ENCODE results near the gene TRIM7. TPM values are rescaled to one million over a fixed set of nuclear protein-coding genes. Genes with fewer than 3 reads are reported as not detected.
A peak's percentile ranks its signal among the peaks of the same experiment; 100 is the strongest.

The TRIM7 gene
- total and polyA plus RNA-seq, 2 experiments from 2014 or later: 0.53 to 0.56 TPM

DNA sequence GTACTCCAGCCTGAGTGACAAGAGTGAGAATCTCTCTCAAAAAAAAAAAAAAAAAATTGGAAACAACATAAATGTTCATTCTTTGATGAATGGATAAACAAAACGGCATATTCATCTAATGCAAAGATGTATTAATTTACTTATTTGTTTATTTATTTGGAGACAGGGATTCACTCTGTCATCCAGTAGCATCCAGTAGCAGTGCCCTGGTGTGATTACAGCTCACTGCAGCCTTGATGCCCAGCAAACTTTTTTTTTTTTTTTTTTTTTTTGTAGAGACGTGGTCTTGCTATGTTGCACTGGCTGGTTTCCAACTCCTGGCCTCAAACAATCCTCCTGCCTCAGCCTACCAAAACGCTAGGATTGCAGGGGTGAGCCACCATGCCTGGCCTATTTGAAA lies 33.2 kb downstream of the TRIM7 start:
- no peak overlapping the region for H3K27ac ChIP-seq (ENCODE audit: low read depth)
- H3K4me1 ChIP-seq (ENCODE audit: insufficient read depth): peaks cover 4% of the 10 kb centered on the region
- TF ChIP-seq POLR2AphosphoS5 (IDR thresholded peaks at IDR 0.05; ENCODE audit: low read depth): no peak
- no peak for TF ChIP-seq STAT1 (IDR thresholded peaks at IDR 0.05; ENCODE audit: unreplicated experiment)
- TF ChIP-seq CTCF (conservative IDR thresholded peaks at IDR 0.05; ENCODE audit: low read depth in 2 of 2): no peak
- TF ChIP-seq ZNF114 (CRISPR knock-in tag; IDR thresholded peaks at IDR 0.05): no peak
- TF ChIP-seq, protein P1, sequence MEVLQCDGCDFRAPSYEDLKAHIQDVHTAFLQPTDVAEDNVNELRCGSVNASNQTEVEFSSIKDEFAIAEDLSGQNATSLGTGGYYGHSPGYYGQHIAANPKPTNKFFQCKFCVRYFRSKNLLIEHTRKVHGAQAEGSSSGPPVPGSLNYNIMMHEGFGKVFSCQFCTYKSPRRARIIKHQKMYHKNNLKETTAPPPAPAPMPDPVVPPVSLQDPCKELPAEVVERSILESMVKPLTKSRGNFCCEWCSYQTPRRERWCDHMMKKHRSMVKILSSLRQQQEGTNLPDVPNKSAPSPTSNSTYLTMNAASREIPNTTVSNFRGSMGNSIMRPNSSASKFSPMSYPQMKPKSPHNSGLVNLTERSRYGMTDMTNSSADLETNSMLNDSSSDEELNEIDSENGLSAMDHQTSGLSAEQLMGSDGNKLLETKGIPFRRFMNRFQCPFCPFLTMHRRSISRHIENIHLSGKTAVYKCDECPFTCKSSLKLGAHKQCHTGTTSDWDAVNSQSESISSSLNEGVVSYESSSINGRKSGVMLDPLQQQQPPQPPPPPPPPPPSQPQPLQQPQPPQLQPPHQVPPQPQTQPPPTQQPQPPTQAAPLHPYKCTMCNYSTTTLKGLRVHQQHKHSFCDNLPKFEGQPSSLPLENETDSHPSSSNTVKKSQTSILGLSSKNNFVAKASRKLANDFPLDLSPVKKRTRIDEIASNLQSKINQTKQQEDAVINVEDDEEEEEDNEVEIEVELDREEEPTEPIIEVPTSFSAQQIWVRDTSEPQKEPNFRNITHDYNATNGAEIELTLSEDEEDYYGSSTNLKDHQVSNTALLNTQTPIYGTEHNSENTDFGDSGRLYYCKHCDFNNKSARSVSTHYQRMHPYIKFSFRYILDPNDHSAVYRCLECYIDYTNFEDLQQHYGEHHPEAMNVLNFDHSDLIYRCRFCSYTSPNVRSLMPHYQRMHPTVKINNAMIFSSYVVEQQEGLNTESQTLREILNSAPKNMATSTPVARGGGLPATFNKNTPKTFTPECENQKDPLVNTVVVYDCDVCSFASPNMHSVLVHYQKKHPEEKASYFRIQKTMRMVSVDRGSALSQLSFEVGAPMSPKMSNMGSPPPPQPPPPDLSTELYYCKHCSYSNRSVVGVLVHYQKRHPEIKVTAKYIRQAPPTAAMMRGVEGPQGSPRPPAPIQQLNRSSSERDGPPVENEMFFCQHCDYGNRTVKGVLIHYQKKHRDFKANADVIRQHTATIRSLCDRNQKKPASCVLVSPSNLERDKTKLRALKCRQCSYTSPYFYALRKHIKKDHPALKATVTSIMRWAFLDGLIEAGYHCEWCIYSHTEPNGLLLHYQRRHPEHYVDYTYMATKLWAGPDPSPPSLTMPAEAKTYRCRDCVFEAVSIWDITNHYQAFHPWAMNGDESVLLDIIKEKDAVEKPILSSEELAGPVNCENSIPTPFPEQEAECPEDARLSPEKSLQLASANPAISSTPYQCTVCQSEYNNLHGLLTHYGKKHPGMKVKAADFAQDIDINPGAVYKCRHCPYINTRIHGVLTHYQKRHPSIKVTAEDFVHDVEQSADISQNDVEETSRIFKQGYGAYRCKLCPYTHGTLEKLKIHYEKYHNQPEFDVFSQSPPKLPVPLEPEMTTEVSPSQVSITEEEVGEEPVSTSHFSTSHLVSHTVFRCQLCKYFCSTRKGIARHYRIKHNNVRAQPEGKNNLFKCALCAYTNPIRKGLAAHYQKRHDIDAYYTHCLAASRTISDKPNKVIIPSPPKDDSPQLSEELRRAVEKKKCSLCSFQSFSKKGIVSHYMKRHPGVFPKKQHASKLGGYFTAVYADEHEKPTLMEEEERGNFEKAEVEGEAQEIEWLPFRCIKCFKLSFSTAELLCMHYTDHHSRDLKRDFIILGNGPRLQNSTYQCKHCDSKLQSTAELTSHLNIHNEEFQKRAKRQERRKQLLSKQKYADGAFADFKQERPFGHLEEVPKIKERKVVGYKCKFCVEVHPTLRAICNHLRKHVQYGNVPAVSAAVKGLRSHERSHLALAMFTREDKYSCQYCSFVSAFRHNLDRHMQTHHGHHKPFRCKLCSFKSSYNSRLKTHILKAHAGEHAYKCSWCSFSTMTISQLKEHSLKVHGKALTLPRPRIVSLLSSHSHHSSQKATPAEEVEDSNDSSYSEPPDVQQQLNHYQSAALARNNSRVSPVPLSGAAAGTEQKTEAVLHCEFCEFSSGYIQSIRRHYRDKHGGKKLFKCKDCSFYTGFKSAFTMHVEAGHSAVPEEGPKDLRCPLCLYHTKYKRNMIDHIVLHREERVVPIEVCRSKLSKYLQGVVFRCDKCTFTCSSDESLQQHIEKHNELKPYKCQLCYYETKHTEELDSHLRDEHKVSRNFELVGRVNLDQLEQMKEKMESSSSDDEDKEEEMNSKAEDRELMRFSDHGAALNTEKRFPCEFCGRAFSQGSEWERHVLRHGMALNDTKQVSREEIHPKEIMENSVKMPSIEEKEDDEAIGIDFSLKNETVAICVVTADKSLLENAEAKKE (CRISPR knock-in tag; IDR thresholded peaks at IDR 0.05): no peak
- no peak for TF ChIP-seq EZH2 (IDR thresholded peaks at IDR 0.05; ENCODE audit: low read depth, unreplicated experiment)
- no peak for TF ChIP-seq NANOG (IDR thresholded peaks at IDR 0.05; ENCODE audit: borderline replicate concordance)
- no peak for TF ChIP-seq JUNB (IDR thresholded peaks at IDR 0.05; ENCODE audit: unreplicated experiment)
- H3K36me3 Mint-ChIP-seq (ENCODE audit: low read depth): no peaks in the 10 kb centered on the region; the same call in 2 of the 3 replicates
- H3F3A ChIP-seq (replicated peaks; ENCODE audit: low read depth): peaks cover 3% of the 10 kb centered on the region; the same call in 1 of the 2 replicates
- H3K9me2 ChIP-seq (ENCODE audit: insufficient read depth): no peaks in the 10 kb centered on the region
- no peak overlapping the region for H3K4me2 ChIP-seq
- H2AFZ ChIP-seq: no peak overlapping the region
- no peak for DNase-seq (ENCODE audit: low spot score)
- no peaks in the 10 kb centered on the region for H3K79me2 ChIP-seq (replicated peaks; ENCODE audit: insufficient read depth)
- peaks cover 24% of the 10 kb centered on the region for H3K4me1 Mint-ChIP-seq
- 0 out of 3 replicates have a peak overlapping the region, but pooled peaks have one; percentile 86 for H3K4me3 Mint-ChIP-seq
- no peaks in the 10 kb centered on the region for H4K20me1 ChIP-seq (replicated peaks; ENCODE audit: insufficient read depth)
- peaks cover 14% of the 10 kb centered on the region; the same call in 2 of the 3 replicates for H3K9me3 Mint-ChIP-seq
- ATAC-seq: no peak
- H3K27me3 Mint-ChIP-seq (ENCODE audit: insufficient read depth, low read depth, poor library complexity): peaks cover 57% of the 10 kb centered on the region
- H3K27me3 ChIP-seq (ENCODE audit: insufficient read depth): peaks cover 34% of the 10 kb centered on the region
- H3K36me3 ChIP-seq (ENCODE audit: insufficient read depth): no peaks in the 10 kb centered on the region
- H3K4me3 ChIP-seq: no peak overlapping the region
- H3K27ac Mint-ChIP-seq: no peak overlapping the region
